Astrocyte (in vitro differentiated cells and primary cell): Measurements from ENCODE around the gene HPN. TPM values are rescaled to one million over a fixed set of nuclear protein-coding genes. Genes with fewer than 3 reads are reported as not detected.

Source experiments
- DNase-seq: peaks from one replicate; pipeline ENCODE4 v3.0.0-alpha.2; 2010; ENCODE audit warnings: low read depth
- FAIRE-seq: peaks from 2 replicates; lab custom pipeline; 2011; peaks lifted over from hg19 to GRCh38; lab: Jason Lieb, UNC
- H2AFZ ChIP-seq: 2 replicates; pipeline ENCODE4 v1.6.0; 2012; ENCODE audit warnings: low read depth, low read length, inconsistent platforms
- H3K27ac ChIP-seq: 2 replicates; pipeline ENCODE4 v1.5.1; 2011; ENCODE audit warnings: low read depth, low read length, inconsistent platforms
- H3K27me3 ChIP-seq: 2 replicates; pipeline ENCODE4 v1.6.0; 2011; ENCODE audit warnings: low read length, inconsistent platforms; ENCODE audit not compliant: insufficient read depth
- H3K36me3 ChIP-seq: 2 replicates; pipeline ENCODE4 v1.5.1; 2011; ENCODE audit warnings: low read length, inconsistent platforms; ENCODE audit not compliant: insufficient read depth
- H3K4me1 ChIP-seq: 2 replicates; pipeline ENCODE4 v1.5.1; 2011; ENCODE audit warnings: low read length, inconsistent platforms; ENCODE audit not compliant: insufficient read depth
- H3K4me2 ChIP-seq: 2 replicates; pipeline ENCODE4 v1.6.0; 2012; ENCODE audit warnings: low read length, inconsistent platforms
- H3K4me3 ChIP-seq: 2 replicates; pipeline ENCODE4 v1.5.1; 2011; ENCODE audit warnings: low read depth, mild to moderate bottlenecking, low read length, inconsistent platforms; ENCODE audit not compliant: insufficient read depth
- H3K79me2 ChIP-seq: 2 replicates; pipeline ENCODE4 v1.6.0; 2012; ENCODE audit warnings: mild to moderate bottlenecking, low read length, inconsistent platforms; ENCODE audit not compliant: insufficient read depth
- H3K9ac ChIP-seq: 2 replicates; pipeline ENCODE4 v1.6.0; 2012; ENCODE audit warnings: mild to moderate bottlenecking, low read length, inconsistent platforms
- H3K9me3 ChIP-seq: 2 replicates; pipeline ENCODE4 v1.5.1; 2012; ENCODE audit warnings: low read depth, mild to moderate bottlenecking, low read length, inconsistent platforms; ENCODE audit not compliant: insufficient read depth
- H4K20me1 ChIP-seq: 2 replicates; pipeline ENCODE4 v1.6.0; 2012; ENCODE audit warnings: low read length, inconsistent platforms; ENCODE audit not compliant: insufficient read depth
- H3K27ac Mint-ChIP-seq: one replicate; pipeline ENCODE4 v1.8.0; 2021; ENCODE audit warnings: mild to moderate bottlenecking, mixed read lengths; ENCODE audit not compliant: unreplicated experiment
- H3K27me3 Mint-ChIP-seq: one replicate; pipeline ENCODE4 v1.8.0; 2021; ENCODE audit warnings: low read depth, mixed read lengths; ENCODE audit not compliant: unreplicated experiment
- H3K36me3 Mint-ChIP-seq: one replicate; pipeline ENCODE4 v1.8.0; 2021; ENCODE audit warnings: low read depth, mixed read lengths; ENCODE audit not compliant: unreplicated experiment
- H3K4me1 Mint-ChIP-seq: one replicate; pipeline ENCODE4 v1.8.0; 2021; ENCODE audit warnings: low read depth, mixed read lengths; ENCODE audit not compliant: unreplicated experiment
- H3K4me3 Mint-ChIP-seq: one replicate; pipeline ENCODE4 v1.8.0; 2021; ENCODE audit warnings: mild to moderate bottlenecking, moderate library complexity, mixed read lengths; ENCODE audit not compliant: unreplicated experiment
- H3K9me3 Mint-ChIP-seq: one replicate; pipeline ENCODE4 v1.8.0; 2021; ENCODE audit warnings: mild to moderate bottlenecking, mixed read lengths; ENCODE audit not compliant: unreplicated experiment
- CTCF ChIP-seq: IDR thresholded peaks from 2 replicates; pipeline ENCODE4 v1.5.1; 2011; ENCODE audit warnings: low read depth, mild to moderate bottlenecking, inconsistent platforms, low read length, moderate library complexity; ENCODE audit not compliant: insufficient read depth
- EZH2 ChIP-seq: IDR thresholded peaks from 2 replicates; pipeline ENCODE4 v1.6.1; 2012; ENCODE audit warnings: mild to moderate bottlenecking, low read length, inconsistent platforms; ENCODE audit not compliant: insufficient read depth
- total RNA-seq: library from RNA; stranded (reverse); gene quantifications from 2 replicates; pipeline ENCODE4 v1.2.1, GENCODE V29; 2021

The HPN gene
- total RNA-seq, 1 donor from 2014 or later: 0.73 TPM

- TF ChIP-seq EZH2 (no peak), CTCF (no peak)
- Histone ChIP-seq H3K9ac (no peak overlapping the region), H3K4me1 (no peaks in the 10 kb centered on the region), H3K4me3 (no peak overlapping the region), H3K36me3 (no peaks in the 10 kb centered on the region), H3K27me3 (peaks cover 11% of the 10 kb centered on the region), H4K20me1 (no peaks in the 10 kb centered on the region), H2AFZ (no peak overlapping the region), H3K4me2 (no peak overlapping the region), H3K79me2 (no peaks in the 10 kb centered on the region), H3K27ac (no peak overlapping the region), H3K9me3 (no peaks in the 10 kb centered on the region)
- Mint-ChIP-seq H3K27me3 (peaks cover 24% of the 10 kb centered on the region), H3K9me3 (no peaks in the 10 kb centered on the region), H3K36me3 (peaks cover 2% of the 10 kb centered on the region), H3K27ac (no peak overlapping the region), H3K4me3 (no peak overlapping the region), H3K4me1 (peaks cover 3% of the 10 kb centered on the region)
- FAIRE-seq (no peak), DNase-seq (no peak)
These were observed 10.3 kb downstream of the HPN start for GRCh38 chr19:35051796-35052195.

- Mint-ChIP-seq H3K27ac (no peak overlapping the region), H3K9me3 (no peaks in the 10 kb centered on the region), H3K27me3 (peaks cover 22% of the 10 kb centered on the region), H3K4me1 (peaks cover 3% of the 10 kb centered on the region), H3K4me3 (no peak overlapping the region), H3K36me3 (peaks cover 2% of the 10 kb centered on the region)
- DNase-seq: no peak
- TF ChIP-seq CTCF (no peak), EZH2 (no peak)
- H3K4me3 ChIP-seq: no peak overlapping the region
- no peak overlapping the region for H3K27ac ChIP-seq
- H4K20me1 ChIP-seq: no peaks in the 10 kb centered on the region
- no peaks in the 10 kb centered on the region for H3K79me2 ChIP-seq
- H3K4me1 ChIP-seq: no peaks in the 10 kb centered on the region
- no peak overlapping the region for H3K9ac ChIP-seq
- no peaks in the 10 kb centered on the region for H3K36me3 ChIP-seq
- no peak overlapping the region for H2AFZ ChIP-seq
- H3K27me3 ChIP-seq: peaks cover 12% of the 10 kb centered on the region
- no peaks in the 10 kb centered on the region for H3K9me3 ChIP-seq
- H3K4me2 ChIP-seq: no peak overlapping the region
- FAIRE-seq: no peak
These were observed 11.2 kb downstream of the HPN start for GRCh38 chr19:35052599-35053190.

- no peak overlapping the region for H3K4me2 ChIP-seq
- H3K79me2 ChIP-seq: no peaks in the 10 kb centered on the region
- no peak overlapping the region for H3K27ac ChIP-seq
- peaks cover 20% of the 10 kb centered on the region for H3K27me3 Mint-ChIP-seq
- H3K4me1 ChIP-seq: no peaks in the 10 kb centered on the region
- H3K4me3 ChIP-seq: no peak overlapping the region
- no peak for DNase-seq
- peaks cover 3% of the 10 kb centered on the region for H3K4me1 Mint-ChIP-seq
- no peak overlapping the region for H3K9ac ChIP-seq
- TF ChIP-seq EZH2 (no peak), CTCF (no peak)
- H3K36me3 ChIP-seq: no peaks in the 10 kb centered on the region
- H4K20me1 ChIP-seq: no peaks in the 10 kb centered on the region
- FAIRE-seq: no peak
- peaks cover 2% of the 10 kb centered on the region for H3K36me3 Mint-ChIP-seq
- H3K27ac Mint-ChIP-seq: no peak overlapping the region
- H3K9me3 ChIP-seq: no peaks in the 10 kb centered on the region
- H3K9me3 Mint-ChIP-seq: no peaks in the 10 kb centered on the region
- H3K27me3 ChIP-seq: peaks cover 12% of the 10 kb centered on the region
- no peak overlapping the region for H3K4me3 Mint-ChIP-seq
- no peak overlapping the region for H2AFZ ChIP-seq
These were observed 12.3 kb downstream of the HPN start for GRCh38 chr19:35053667-35054293.
